Left lung (tissue), 10 donors: ENCODE data around the gene PRSS56. TPM values are rescaled to one million over a fixed set of nuclear protein-coding genes. Genes with fewer than 3 reads are reported as not detected.

ENCODE experiments used
- ATAC-seq: fragments of 200-7000 bp; cut with Tn5 transposase; one replicate; pipeline ENCODE4 v1.9.1; 2020; ENCODE audit warnings: moderate library complexity
- DNase-seq, 4 donors: peaks; one replicate each; pipeline ENCODE4 v3.0.0-alpha.2; 2013 to 2020
- H3K27ac ChIP-seq, 2 donors: fragments of 200-600 bp; sonication (generic) in 1 of 2; one replicate each; pipeline versions ENCODE4 v1.5.0 to v1.8.0; 2020 to 2021
- H3K27me3 ChIP-seq, 2 donors: fragments of 200-600 bp; sonication (generic) in 1 of 2; one replicate each; pipeline versions ENCODE4 v1.5.0 to v1.8.0; 2020 to 2021
- H3K36me3 ChIP-seq, 2 donors: fragments of 200-600 bp; sonication (generic) in 1 of 2; one replicate each; pipeline versions ENCODE4 v1.5.0 to v1.8.0; 2020 to 2021
- H3K4me1 ChIP-seq, 2 donors: fragments of 200-600 bp; one replicate each; pipeline ENCODE4 v1.8.0; 2021
- H3K4me3 ChIP-seq, 2 donors: fragments of 200-600 bp; sonication (generic) in 1 of 2; one replicate each; pipeline versions ENCODE4 v1.5.0 to v1.8.0; 2020 to 2021; ENCODE audit warnings: mild to moderate bottlenecking in 1 of 2
- H3K9me3 ChIP-seq, 2 donors: fragments of 200-600 bp; sonication (generic) in 1 of 2; one replicate each; pipeline versions ENCODE4 v1.5.0 to v1.8.0; 2020 to 2021
- intact Hi-C, 2 donors: fragments of 100-400 bp; cut with DNase I; formaldehyde crosslinking; loops; one replicate each; pipeline versions ENCODE4 v1.11.2 to v1.14.2; 2022
- polyA plus RNA-seq, 6 donors: library from polyadenylated mRNA; unstranded; fragments of 120-200 nt; gene quantifications; one replicate each; pipeline ENCODE4 v1.2.1, GENCODE V29; 2013; ENCODE audit not compliant: insufficient read length in 6 of 6
- total RNA-seq, 2 donors: library from RNA; stranded (reverse); fragmentation: NEBNext Ultra II Directional; extraction: Animal tissue kit (Norgen Biotek cat#: 25700); gene quantifications; one replicate each; pipeline ENCODE4 v1.2.1, GENCODE V29; 2021
- TF ChIP-seq, protein P1 (sequence below), 2 donors: fragments of 200-600 bp; sonication (generic) in 1 of 2; IDR thresholded peaks; one replicate each; pipeline versions ENCODE4 v1.5.0 to v1.8.0; 2021; ENCODE audit warnings: antibody characterized with exemption in 2 of 2
- donor health status: DM: no; HTN: yes; CAD: no.
- donor health status: DM: no; HTN: no; CAD: no.

Gene PRSS56
- total and polyA plus RNA-seq, 8 donors, result not detected

GRCh38 chr2:232493701-232494474 lies 26.3 kb upstream of the PRSS56 start:
- Histone ChIP-seq H3K4me1 (no peaks in the 10 kb centered on the region), H3K36me3 (no peaks in the 10 kb centered on the region), H3K4me3 (no peak overlapping the region), H3K27ac (no peak overlapping the region), H3K27me3 (peaks cover 3 to 45% of the 10 kb centered on the region in 2 donors), H3K9me3 (no peaks in the 10 kb centered on the region)
- TF ChIP-seq, protein P1, sequence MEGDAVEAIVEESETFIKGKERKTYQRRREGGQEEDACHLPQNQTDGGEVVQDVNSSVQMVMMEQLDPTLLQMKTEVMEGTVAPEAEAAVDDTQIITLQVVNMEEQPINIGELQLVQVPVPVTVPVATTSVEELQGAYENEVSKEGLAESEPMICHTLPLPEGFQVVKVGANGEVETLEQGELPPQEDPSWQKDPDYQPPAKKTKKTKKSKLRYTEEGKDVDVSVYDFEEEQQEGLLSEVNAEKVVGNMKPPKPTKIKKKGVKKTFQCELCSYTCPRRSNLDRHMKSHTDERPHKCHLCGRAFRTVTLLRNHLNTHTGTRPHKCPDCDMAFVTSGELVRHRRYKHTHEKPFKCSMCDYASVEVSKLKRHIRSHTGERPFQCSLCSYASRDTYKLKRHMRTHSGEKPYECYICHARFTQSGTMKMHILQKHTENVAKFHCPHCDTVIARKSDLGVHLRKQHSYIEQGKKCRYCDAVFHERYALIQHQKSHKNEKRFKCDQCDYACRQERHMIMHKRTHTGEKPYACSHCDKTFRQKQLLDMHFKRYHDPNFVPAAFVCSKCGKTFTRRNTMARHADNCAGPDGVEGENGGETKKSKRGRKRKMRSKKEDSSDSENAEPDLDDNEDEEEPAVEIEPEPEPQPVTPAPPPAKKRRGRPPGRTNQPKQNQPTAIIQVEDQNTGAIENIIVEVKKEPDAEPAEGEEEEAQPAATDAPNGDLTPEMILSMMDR (IDR thresholded peaks at IDR 0.05), result no peak
- DNase-seq, result peak in 1 of 4 donors; percentile 55
- no peak for ATAC-seq
- intact Hi-C loops, result no loop called here

- Histone ChIP-seq H3K27me3 (peaks cover 0 to 38% of the 10 kb centered on the region in 2 donors), H3K36me3 (no peaks in the 10 kb centered on the region), H3K9me3 (no peaks in the 10 kb centered on the region), H3K27ac (no peak overlapping the region), H3K4me1 (no peaks in the 10 kb centered on the region), H3K4me3 (no peak overlapping the region)
- intact Hi-C loops, result no loop called here
- ATAC-seq (no peak), DNase-seq (peak in 1 of 4 donors; percentile 68)
- TF ChIP-seq, protein P1 (IDR thresholded peaks at IDR 0.05), result no peak
Observed at GRCh38 chr2:232494542-232494941, 25.6 kb upstream of the PRSS56 start.

- Histone ChIP-seq H3K27ac (no peak overlapping the region), H3K36me3 (no peaks in the 10 kb centered on the region), H3K27me3 (peaks cover 0 to 31% of the 10 kb centered on the region in 2 donors), H3K9me3 (no peaks in the 10 kb centered on the region), H3K4me3 (no peak overlapping the region), H3K4me1 (no peaks in the 10 kb centered on the region)
- DNase-seq (no peak), ATAC-seq (no peak)
- intact Hi-C loops, result no loop called here
- TF ChIP-seq, protein P1 (IDR thresholded peaks at IDR 0.05), result no peak
Observed at GRCh38 chr2:232495292-232495691, 24.9 kb upstream of the PRSS56 start.

- intact Hi-C loops, result no loop called here
- ATAC-seq (no peak), DNase-seq (peak in 1 of 4 donors; percentile 58)
- Histone ChIP-seq H3K27me3 (peaks cover 0 to 31% of the 10 kb centered on the region in 2 donors), H3K27ac (no peak overlapping the region), H3K9me3 (no peaks in the 10 kb centered on the region), H3K4me3 (no peak overlapping the region), H3K4me1 (no peaks in the 10 kb centered on the region), H3K36me3 (no peaks in the 10 kb centered on the region)
- TF ChIP-seq, protein P1 (IDR thresholded peaks at IDR 0.05), result no peak
Observed at GRCh38 chr2:232496501-232497270, 23.5 kb upstream of the PRSS56 start.

GRCh38 chr2:232497348-232497747 lies 22.8 kb upstream of the PRSS56 start:
- Histone ChIP-seq H3K36me3 (no peaks in the 10 kb centered on the region), H3K9me3 (no peaks in the 10 kb centered on the region), H3K27ac (no peak overlapping the region), H3K4me1 (no peaks in the 10 kb centered on the region), H3K4me3 (no peak overlapping the region), H3K27me3 (peaks cover under 1 to 38% of the 10 kb centered on the region in 2 donors)
- DNase-seq (no peak), ATAC-seq (no peak)
- intact Hi-C loops, result no loop called here
- TF ChIP-seq, protein P1 (IDR thresholded peaks at IDR 0.05), result no peak
